ENCODE measurements around the gene ILRUN. TPM values are rescaled to one million over a fixed set of nuclear protein-coding genes. Genes with fewer than 3 reads are reported as not detected.
"Not testable (repeated sequence)": the region's sequence is repeated elsewhere in the genome, so short reads cannot be mapped to it uniquely, and the experiment has no call there.

ILRUN gene
- total RNA-seq, 3 donors from 2014 or later = 45.1 to 87.6 (median 51.1) TPM

DNA sequence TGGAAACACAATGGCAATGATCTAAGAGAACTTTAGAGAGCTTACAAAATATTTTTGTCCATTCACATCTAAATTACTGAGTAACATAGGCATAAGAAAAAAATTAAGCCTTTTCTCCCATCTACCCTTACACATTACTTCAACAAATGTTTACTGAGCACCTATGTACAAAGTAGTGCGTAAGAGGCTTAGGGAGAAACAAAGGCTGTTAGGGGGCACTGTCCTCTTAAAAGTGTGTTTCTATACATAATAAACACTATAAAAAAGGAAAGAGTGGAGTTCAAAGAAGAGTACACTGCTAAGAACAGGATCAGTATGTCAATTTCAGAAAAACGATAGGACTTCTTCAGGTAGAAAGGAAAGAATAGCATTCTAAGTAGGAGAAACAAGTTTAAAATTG, 12.2 kb downstream of the ILRUN start:
- intact Hi-C loops (cut with DNase I, micrococcal nuclease) = no loop called here
- H3K9me3 ChIP-seq = no peaks in the 10 kb centered on the region
- no peaks in the 10 kb centered on the region for H3K36me3 ChIP-seq (ENCODE audit: low read depth)
- peaks cover 11% of the 10 kb centered on the region for H3K4me1 ChIP-seq (ENCODE audit: low read depth)
- DNase-seq (no peak), ATAC-seq (no peak)
- H3K4me3 ChIP-seq = no peak overlapping the region
- TF ChIP-seq CTCF (IDR thresholded peaks at IDR 0.05) = no peak

DNA sequence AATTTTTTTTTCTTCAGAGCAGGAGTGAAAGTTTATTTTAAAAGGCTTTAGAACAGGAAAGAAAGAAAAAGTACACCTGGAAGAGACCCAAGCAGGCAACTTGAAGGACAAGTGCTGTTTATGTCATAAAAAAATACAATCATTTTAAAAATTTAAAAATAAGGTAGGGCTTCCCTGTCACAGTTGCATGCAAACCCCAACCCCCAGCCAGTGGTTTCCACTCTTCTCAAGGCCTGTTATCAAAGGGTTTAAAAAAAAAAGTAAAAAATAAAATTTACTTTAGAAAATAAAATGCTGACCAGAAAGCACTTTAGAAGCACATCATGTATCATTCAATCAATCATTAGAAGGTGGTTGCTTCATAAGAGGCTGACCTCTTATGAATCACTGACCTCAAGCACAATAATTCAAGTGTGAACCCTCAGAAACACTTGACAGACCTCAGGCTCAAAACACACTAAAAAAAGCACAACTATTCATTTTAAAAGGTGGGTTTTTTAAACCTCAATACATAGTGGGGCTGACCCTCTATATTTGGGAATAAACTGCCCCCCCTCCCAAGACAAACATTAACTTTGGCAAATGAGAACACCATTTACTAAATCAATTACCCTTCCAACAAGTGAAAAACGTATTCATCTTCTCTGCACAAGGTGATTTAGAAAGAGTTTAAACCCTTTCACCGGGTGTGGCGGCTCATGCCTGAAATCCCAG, 15.6 kb downstream of the ILRUN start:
- no peak overlapping the region for H3K4me3 ChIP-seq
- no peaks in the 10 kb centered on the region for H3K36me3 ChIP-seq (ENCODE audit: low read depth)
- no peak for TF ChIP-seq CTCF (IDR thresholded peaks at IDR 0.05)
- H3K4me1 ChIP-seq (ENCODE audit: low read depth) = peaks cover 11% of the 10 kb centered on the region
- DNase-seq = no peak
- H3K9me3 ChIP-seq = no peaks in the 10 kb centered on the region
- peak; percentile 38 for ATAC-seq
- intact Hi-C loops (cut with DNase I, micrococcal nuclease) = no loop called here

DNA sequence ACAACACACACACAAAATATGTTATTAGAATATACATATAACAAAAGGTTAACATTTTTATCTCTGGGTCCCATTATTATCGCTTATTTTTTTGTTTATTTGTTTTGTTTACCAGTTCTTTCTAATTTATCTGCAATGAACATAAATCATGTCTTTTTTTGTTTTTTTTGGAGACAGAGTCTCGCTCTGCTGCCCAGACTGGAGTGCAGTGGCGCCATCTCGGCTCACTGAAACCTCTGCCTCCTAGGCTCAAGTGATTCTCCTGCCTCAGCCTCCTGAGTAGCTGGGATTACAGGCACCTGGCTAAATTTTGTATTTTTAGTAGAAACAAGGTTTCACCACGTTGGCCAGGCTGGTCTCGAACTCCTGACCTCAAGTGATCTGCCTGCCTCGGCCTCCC, 16.3 kb downstream of the ILRUN start:
- H3K4me3 ChIP-seq; DNase-seq; intact Hi-C loops (cut with DNase I, micrococcal nuclease); H3K36me3 ChIP-seq (ENCODE audit: low read depth); H3K9me3 ChIP-seq; ATAC-seq: not testable (repeated sequence)
- peaks cover 12% of the 10 kb centered on the region for H3K4me1 ChIP-seq (ENCODE audit: low read depth)

GRCh38 chr6:34679552-34680253, 16.9 kb downstream of the ILRUN start:
- intact Hi-C loops (cut with DNase I, micrococcal nuclease) = no loop called here
- H3K4me3 ChIP-seq = no peak overlapping the region
- H3K36me3 ChIP-seq (ENCODE audit: low read depth) = no peaks in the 10 kb centered on the region
- TF ChIP-seq CTCF (IDR thresholded peaks at IDR 0.05) = no peak
- peaks cover 18% of the 10 kb centered on the region for H3K4me1 ChIP-seq (ENCODE audit: low read depth)
- ATAC-seq (peak; percentile 34), DNase-seq (no peak)
- no peaks in the 10 kb centered on the region for H3K9me3 ChIP-seq

- no peak for DNase-seq
- Histone ChIP-seq H3K4me1 (ENCODE audit: low read depth) (peaks cover 33% of the 10 kb centered on the region), H3K9me3 (no peaks in the 10 kb centered on the region), H3K4me3 (no peak overlapping the region), H3K36me3 (ENCODE audit: low read depth) (no peaks in the 10 kb centered on the region)
- no peak for ATAC-seq
- intact Hi-C loops (cut with DNase I, micrococcal nuclease) = no loop called here
- no peak for TF ChIP-seq CTCF (IDR thresholded peaks at IDR 0.05)
Measured at GRCh38 chr6:34676140-34676539, 20.4 kb downstream of the ILRUN start.

DNA sequence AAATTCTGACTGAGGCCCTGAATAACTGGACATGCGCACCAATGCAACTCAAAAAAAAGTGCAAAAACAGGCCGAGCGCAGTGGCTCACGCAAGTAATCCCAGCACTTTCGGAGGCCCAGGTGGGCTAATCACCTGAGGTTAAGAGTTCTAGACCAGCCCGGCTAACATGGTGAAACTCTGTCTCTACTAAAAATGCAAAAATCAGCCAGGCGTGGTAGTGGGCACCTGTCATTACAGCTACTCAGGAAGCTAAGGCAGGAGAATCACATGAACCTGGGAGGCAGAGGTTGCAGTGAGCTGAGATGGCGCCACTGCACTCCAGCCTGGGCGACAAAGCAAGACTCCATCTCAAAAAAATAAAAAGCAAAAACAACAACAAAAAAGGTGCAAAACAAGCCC, 21.6 kb downstream of the ILRUN start:
- DNase-seq; H3K9me3 ChIP-seq; H3K36me3 ChIP-seq (ENCODE audit: low read depth); intact Hi-C loops (cut with DNase I, micrococcal nuclease); H3K4me3 ChIP-seq; ATAC-seq: not testable (repeated sequence)
- peaks cover 26% of the 10 kb centered on the region for H3K4me1 ChIP-seq (ENCODE audit: low read depth)
